CD4-positive, alpha-beta T cell treated with Interferon alpha-2 for 1 hour (primary cell): ENCODE data around the gene MIDN.

Experiments
- DNase-seq, 2 donors: peaks; one replicate each; pipeline ENCODE4 v3.0.0-alpha.2; 2020 to 2022

Gene MIDN

GRCh38 chr19:1270854-1271527 lies 22.6 kb downstream of the MIDN start:
- DNase-seq = no peak

DNA sequence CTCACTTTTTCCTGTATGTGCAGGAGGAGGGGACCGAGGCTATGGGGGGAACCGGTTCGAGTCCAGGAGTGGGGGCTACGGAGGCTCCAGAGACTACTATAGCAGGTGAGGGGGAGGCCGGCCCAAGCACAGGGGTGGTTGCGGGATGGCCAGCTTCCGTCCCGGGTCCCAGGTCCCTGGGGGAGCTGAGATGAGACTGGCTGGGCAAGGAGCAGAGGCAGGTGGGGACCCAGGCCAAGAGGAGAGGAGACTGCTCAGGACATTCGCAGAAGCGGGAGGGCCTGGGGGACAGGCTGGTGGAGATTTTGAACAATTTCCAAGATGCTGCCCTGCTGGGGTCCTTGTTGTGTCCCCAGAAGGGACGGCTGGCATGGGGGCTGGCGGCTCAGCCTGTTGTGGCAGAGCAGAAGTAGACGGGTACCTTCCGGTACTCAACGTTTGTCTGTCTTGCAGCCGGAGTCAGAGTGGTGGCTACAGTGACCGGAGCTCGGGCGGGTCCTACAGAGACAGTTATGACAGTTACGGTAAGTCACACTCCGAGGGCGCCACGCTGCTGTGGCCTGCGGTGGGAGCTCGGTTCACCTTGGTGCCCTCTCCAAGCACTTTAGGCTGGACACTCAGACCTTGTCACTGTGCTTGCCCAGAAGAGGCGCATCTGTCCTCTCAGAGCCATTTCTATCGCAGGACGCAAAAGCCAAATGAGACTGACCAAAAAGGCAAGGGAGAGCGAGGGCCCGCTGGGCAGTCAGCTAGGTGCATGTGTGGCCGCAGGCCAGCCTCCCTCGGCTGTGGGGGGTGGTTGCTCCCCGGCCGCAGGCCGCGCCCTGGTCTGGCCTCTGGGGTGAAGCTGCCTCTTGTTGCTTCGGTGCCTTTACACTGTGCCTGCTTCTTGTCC lies 23.4 kb downstream of the MIDN start:
- no peak for DNase-seq

DNA sequence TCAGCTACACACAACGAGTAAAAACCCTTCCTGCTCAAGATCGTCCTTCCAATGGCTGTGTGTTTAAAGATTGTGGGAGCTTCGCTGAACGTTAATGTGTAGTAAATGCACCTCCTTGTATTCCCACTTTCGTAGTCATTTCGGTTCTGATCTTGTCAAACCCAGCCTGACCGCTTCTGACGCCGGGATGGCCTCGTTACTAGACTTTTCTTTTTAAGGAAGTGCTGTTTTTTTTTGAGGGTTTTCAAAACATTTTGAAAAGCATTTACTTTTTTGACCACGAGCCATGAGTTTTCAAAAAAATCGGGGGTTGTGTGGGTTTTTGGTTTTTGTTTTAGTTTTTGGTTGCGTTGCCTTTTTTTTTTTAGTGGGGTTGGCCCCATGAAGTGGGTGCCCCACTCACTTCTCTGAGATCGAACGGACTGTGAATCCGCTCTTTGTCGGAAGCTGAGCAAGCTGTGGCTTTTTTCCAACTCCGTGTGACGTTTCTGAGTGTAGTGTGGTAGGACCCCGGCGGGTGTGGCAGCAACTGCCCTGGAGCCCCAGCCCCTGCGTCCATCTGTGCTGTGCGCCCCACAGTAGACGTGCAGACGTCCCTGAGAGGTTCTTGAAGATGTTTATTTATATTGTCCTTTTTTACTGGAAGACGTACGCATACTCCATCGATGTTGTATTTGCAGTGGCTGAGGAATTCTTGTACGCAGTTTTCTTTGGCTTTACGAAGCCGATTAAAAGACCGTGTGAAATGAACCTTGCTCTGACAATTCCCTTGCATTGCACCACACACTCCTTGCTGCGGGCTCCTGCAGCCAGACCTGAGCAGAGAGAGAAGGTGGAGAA lies 24.3 kb downstream of the MIDN start:
- no peak for DNase-seq

DNA sequence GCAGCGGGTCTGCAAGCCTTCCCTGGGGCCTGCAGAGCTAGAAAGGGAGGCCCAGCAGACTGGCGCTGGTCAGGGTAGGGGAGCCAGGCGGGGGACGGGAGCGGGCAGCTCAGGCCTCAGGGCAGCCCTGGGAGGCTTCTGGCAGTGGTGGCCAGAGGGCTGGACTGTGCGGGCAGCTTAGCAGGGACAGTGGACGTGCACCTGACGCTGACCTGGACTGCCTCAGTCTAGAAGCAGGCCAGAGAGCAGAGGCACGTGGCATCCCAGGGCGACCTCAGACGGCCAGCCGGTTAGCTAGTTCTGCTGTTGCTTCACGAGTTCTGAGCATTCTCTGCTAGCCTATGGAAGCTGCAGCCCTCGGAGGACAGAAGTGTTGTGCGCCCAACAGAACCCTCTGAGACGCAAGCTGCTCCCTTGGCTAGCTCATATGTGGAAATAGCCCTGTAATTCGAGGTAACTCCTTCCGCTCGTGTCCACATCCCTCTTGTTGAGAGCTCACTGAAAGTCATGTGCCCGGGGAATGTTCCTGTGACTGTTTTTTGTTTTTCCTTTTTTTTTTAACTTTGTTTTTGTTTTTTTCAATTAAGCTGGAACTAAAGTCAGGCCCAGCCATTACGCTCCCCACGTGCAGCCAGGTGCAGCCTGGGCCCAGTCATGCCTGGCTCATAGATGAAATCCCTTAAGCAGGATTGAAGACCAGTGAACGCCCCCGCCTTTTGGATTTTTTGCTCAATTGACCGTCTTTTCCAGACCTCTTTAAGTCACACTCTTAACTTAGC lies 25.1 kb downstream of the MIDN start:
- no peak for DNase-seq

- no peak for DNase-seq
These were observed 25.9 kb downstream of the MIDN start for GRCh38 chr19:1274081-1274851.

DNA sequence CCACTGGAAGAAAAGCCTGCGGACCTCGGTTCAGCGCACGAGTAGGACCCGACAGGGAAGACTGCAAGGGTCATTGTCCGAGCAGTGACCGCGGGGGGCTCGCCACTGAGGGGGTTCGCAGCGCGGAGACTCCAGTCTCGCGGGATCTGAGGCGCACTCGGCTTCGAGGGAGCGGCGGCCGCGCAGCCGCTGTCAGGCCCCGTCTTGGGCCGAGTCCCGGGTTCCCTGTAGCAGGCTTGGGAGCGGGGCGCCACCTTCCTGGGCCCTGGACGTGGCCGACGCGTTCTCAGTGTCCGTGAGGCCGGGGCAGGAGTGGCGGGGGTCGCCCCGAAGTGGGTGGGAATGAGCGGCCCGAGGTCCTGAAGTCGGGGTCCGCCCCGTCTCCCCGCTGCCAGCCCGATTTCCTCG lies 26.5 kb downstream of the MIDN start:
- DNase-seq = no peak

DNA sequence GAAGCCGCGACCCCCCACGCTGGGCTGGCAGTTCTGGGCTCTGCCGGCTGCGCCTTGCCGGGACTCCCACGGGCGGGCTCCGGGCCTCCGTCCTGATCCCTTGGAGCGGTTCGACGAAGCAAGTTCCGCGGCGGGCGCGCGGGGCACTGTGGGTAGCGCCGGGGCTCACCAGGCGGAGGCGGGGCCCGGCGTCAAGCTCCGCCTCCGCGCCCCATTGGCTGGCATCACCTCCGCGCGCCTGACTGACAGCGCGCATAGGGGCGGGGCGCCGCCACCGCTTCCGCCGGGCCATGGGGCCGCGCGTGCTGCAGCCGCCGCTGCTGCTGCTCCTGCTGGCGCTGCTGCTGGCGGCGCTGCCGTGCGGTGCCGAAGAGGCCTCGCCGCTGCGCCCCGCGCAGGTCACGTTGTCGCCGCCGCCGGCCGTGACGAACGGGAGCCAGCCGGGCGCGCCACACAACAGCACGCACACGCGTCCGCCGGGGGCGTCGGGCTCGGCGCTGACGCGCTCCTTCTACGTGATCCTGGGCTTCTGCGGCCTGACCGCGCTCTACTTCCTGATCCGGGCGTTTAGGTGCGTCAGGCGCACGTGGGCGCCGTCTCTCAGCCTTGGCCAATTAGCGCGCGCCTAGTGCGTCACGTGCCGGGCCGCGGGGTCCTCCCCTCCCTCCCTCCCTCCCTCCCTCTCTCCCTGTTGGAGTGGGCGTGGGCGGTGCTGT lies 27.0 kb downstream of the MIDN start, which contains the start of gene FAM174C:
Gene FAM174C, plus strand, starts transcription at position 271 of the 716 bp plus-strand sequence. Its CDS starts 20 bp downstream, at position 291.
- DNase-seq = peak; percentile 96 to 97

DNA sequence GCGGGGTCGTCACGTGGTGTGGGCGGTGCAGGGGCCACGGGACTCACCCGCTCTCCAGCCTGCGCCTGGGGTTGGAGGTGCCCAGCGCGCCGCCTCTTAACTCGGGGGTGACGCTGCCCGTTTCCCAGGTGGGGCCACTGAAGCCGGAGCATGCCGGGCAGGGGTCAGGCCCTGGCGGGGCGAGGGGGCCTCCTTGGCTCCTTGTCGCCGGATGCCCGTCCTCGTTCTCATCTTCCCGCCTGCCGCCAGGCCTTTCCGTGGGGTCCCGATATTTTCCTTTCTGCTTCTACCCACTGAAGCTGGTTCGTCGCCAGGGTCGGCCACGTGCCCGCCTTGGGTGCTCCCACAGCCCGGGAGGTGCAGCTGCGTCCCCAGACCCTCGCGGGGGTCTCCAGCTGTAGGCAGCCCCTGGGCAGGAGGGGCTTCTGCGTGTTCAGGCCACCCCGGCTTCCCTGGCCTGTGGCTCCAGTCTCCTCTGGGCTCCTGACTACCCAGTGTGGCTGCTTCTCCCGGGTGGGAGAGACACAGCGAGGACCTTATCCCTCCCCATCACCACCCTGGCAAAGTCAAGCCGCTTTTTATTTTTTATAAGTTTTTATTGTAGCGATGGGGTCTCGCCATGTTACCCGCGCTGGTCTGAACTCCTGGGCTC lies 27.7 kb downstream of the MIDN start:
- no peak for DNase-seq

- DNase-seq = no peak
These were observed 28.2 kb downstream of the MIDN start for GRCh38 chr19:1276628-1277022.

DNA sequence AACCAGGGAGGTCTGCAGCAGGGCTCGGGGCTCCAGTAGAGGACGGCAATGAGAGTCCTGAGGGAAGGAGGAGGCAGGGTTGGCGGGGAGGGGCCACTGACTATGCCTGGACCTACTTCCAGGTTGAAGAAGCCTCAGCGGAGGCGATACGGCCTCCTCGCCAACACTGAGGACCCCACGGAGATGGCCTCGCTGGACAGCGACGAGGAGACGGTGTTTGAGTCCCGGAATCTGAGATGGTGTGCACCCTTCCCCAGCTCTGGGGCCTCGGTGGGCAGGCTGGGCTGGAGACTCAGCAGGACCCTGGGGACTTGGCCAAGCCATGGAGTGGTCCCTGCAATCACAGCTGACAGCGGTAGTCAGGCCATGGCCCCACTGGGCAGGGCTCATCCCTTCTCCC lies 28.7 kb downstream of the MIDN start:
- no peak for DNase-seq

DNA sequence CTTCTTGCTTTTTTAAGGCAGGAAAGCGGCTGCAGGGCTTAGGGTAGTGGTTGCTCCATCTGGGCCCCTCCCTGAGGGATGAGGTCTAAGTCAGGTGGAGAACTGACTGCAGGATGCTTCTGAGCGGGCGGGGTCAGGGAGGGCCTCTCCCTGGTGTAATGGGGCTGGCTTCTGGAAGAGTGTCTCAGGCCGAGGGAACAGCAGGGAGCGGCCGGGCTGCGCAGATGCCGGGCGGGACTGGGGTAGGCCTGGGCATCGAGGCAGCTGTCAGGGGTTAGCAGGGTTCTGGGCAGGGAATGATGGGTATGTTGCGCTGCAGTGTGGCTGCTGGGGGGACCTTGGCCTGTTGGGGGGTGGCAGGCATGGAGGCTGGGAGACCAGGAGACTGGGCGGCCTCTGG lies 29.7 kb downstream of the MIDN start:
- DNase-seq = no peak

GRCh38 chr19:1278713-1279660 lies 30.6 kb downstream of the MIDN start:
- DNase-seq = no peak

- peak; percentile 80 to 84 for DNase-seq
These were observed 31.5 kb downstream of the MIDN start for GRCh38 chr19:1279782-1280341.

- DNase-seq = no peak
These were observed 32.5 kb downstream of the MIDN start for GRCh38 chr19:1280636-1281568.

- no peak for DNase-seq
These were observed 33.3 kb downstream of the MIDN start for GRCh38 chr19:1281569-1282287.

DNA sequence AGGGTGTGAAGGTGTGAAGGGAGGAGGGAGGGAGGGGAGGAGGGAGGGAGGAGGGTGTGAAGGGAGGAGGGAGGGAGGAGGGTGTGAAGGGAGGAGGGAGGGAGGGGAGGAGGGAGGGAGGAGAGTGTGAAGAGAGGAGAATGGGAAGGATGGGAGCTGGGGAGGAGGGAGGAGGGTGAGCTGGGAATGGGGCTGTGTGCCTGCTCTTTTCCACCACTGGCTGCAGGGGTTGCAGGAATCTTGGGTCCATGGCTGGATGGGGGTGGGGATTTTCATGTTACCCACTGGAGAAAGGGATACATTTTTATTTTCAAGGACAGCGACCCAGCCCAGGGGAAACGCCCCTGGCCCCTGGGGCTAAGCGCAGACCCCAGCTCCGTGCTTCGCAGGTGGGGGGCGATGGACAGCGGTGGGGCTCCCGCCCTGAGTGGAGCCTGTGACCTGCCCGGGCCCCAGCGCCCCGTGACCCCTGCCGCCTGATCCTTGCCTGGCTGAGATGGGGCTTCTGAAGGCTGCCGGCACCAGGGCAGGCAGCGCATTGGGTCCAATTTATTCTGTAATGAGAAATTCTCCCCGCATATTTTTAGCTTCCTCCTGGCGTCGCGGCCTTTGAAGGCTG lies 34.3 kb downstream of the MIDN start:
- no peak for DNase-seq
